Loucy (cell line): ENCODE measurements around the gene WDR83.

Source experiments
- H2AFZ ChIP-seq: fragments of 200-600 bp; sonication (generic); 2 replicates; pipeline ENCODE4 v1.6.0; 2016; ENCODE audit warnings: antibody characterized with exemption, mild to moderate bottlenecking, low read length, moderate library complexity
- H3F3A ChIP-seq: fragments of 200-600 bp; 2 replicates; pipeline ENCODE4 v1.6.0; 2016; ENCODE audit warnings: antibody characterized with exemption, low read depth, mild to moderate bottlenecking
- H3K27me3 ChIP-seq: fragments of 200-600 bp; sonication (generic); 2 replicates; pipeline ENCODE4 v1.6.1; 2014; ENCODE audit warnings: low read length, mild to moderate bottlenecking; ENCODE audit not compliant: insufficient read depth, poor library complexity, severe bottlenecking
- H3K36me3 ChIP-seq: fragments of 200-600 bp; sonication (generic); 2 replicates; pipeline ENCODE4 v1.6.1; 2016; ENCODE audit warnings: low read length; ENCODE audit not compliant: insufficient read depth
- H3K4me1 ChIP-seq: fragments of 200-600 bp; sonication (generic); 2 replicates; pipeline ENCODE4 v1.5.1; 2014; ENCODE audit warnings: low read length, mild to moderate bottlenecking; ENCODE audit not compliant: insufficient read depth, poor library complexity, severe bottlenecking
- H3K4me2 ChIP-seq: fragments of 200-600 bp; sonication (generic); 2 replicates; pipeline ENCODE4 v1.6.0; 2014; ENCODE audit warnings: antibody characterized with exemption, low read length, low read depth, mild to moderate bottlenecking; ENCODE audit not compliant: poor library complexity, severe bottlenecking
- H3K4me3 ChIP-seq: fragments of 200-600 bp; sonication (generic); 2 replicates; pipeline ENCODE4 v1.5.1; 2014; ENCODE audit warnings: low read length, mild to moderate bottlenecking, mixed read lengths; ENCODE audit not compliant: poor library complexity, severe bottlenecking
- H3K79me2 ChIP-seq: fragments of 200-600 bp; sonication (generic); 2 replicates; pipeline ENCODE4 v1.6.1; 2014; ENCODE audit warnings: low read length; ENCODE audit not compliant: insufficient read depth
- H3K9ac ChIP-seq: fragments of 200-600 bp; sonication (generic); 2 replicates; pipeline ENCODE4 v1.6.0; 2014; ENCODE audit warnings: mild to moderate bottlenecking, low read depth, low read length, moderate library complexity; ENCODE audit not compliant: poor library complexity, severe bottlenecking
- H3K9me2 ChIP-seq: fragments of 200-600 bp; sonication (generic); replicated peaks from 2 replicates; pipeline ENCODE4 v1.6.1; 2016; ENCODE audit warnings: low read depth, low read length, mixed read lengths
- H3K9me3 ChIP-seq: fragments of 200-600 bp; sonication (generic); 2 replicates; pipeline ENCODE4 v1.6.1; 2014; ENCODE audit warnings: mild to moderate bottlenecking, antibody characterized with exemption, low read length, low read depth; ENCODE audit not compliant: insufficient read depth
- H4K20me1 ChIP-seq: fragments of 200-600 bp; sonication (generic); 2 replicates; pipeline ENCODE4 v1.6.0; 2014; ENCODE audit warnings: antibody characterized with exemption, low read length, mild to moderate bottlenecking; ENCODE audit not compliant: insufficient read depth, poor library complexity, severe bottlenecking
- EZH2phosphoT487 ChIP-seq: fragments of 200-600 bp; IDR thresholded peaks from 2 replicates; pipeline ENCODE4 v1.6.1; 2018; ENCODE audit warnings: antibody characterized with exemption, mild to moderate bottlenecking, moderate library complexity, borderline replicate concordance
- TF ChIP-seq, protein P1 (sequence below): fragments of 200-600 bp; sonication (generic); conservative IDR thresholded peaks from 2 replicates; pipeline ENCODE4 v1.5.1; 2014; ENCODE audit warnings: mild to moderate bottlenecking, antibody characterized with exemption, low read length

Gene WDR83

DNA sequence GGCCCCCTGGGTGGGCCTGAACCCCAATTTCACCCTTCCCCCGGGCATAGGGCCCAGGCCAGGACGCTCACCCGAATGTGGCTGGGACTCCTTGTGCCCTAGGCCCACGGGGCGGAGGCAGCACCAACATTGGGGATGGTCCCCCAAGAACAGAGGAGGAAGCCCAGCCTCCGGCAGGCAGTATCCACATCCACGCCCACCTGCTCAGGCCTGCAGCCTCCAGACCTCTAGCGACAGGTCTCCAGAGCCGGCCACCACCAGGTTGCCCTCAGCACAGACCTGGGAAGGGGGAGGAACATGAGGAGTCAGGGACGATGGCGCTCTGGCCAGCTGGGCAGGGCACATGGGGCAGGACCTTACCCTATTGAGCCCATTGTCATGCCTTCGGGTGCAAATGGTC lies 22.4 kb downstream of the WDR83 start:
- Histone ChIP-seq H3K4me2 (peak overlapping the region; percentile 73), H3K9me2 (no peaks in the 10 kb centered on the region), H3K27me3 (no peaks in the 10 kb centered on the region), H3K4me3 (peak overlapping the region; percentile 76), H3K9ac (peak overlapping the region; percentile 87), H3K79me2 (peaks cover 36% of the 10 kb centered on the region; the same call in 1 of the 2 replicates), H2AFZ (no peak overlapping the region), H3F3A (no peaks in the 10 kb centered on the region), H4K20me1 (no peaks in the 10 kb centered on the region), H3K36me3 (no peaks in the 10 kb centered on the region), H3K9me3 (no peaks in the 10 kb centered on the region), H3K4me1 (peaks cover 12% of the 10 kb centered on the region)
- TF ChIP-seq, protein P1, sequence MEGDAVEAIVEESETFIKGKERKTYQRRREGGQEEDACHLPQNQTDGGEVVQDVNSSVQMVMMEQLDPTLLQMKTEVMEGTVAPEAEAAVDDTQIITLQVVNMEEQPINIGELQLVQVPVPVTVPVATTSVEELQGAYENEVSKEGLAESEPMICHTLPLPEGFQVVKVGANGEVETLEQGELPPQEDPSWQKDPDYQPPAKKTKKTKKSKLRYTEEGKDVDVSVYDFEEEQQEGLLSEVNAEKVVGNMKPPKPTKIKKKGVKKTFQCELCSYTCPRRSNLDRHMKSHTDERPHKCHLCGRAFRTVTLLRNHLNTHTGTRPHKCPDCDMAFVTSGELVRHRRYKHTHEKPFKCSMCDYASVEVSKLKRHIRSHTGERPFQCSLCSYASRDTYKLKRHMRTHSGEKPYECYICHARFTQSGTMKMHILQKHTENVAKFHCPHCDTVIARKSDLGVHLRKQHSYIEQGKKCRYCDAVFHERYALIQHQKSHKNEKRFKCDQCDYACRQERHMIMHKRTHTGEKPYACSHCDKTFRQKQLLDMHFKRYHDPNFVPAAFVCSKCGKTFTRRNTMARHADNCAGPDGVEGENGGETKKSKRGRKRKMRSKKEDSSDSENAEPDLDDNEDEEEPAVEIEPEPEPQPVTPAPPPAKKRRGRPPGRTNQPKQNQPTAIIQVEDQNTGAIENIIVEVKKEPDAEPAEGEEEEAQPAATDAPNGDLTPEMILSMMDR = no peak
- no peak for TF ChIP-seq EZH2phosphoT487

DNA sequence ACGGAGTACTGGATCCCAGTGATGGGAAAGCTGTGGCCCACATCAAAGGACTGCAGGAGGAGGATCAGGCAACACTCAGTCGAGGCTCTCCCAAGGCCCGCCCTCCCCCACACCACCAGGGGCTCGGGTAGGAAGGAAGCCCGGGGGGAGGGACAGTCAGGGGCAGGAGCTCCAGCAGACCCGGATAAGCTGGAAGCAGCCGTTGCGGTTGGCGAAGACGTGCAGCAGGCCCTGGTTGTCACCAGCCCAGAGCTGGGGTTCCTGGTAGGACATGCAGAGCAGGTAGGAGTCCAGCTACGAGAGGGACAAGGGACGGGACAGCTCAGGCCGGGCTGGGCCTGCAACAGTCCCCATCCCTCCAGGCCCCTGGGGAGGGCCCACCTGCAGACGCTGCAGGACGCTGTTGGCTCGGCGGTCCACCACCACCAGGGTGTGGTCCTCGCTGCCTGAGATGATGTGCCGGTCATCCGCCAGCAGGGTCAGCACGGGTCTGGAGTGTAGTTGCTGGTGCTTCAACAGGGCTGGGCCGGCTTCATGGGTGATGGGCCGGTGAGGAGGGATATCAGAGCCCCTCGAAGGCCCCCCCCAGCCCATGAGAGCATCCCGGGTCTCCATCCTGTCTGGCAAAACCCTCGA lies 23.1 kb downstream of the WDR83 start:
- H3K36me3 ChIP-seq = no peaks in the 10 kb centered on the region
- TF ChIP-seq EZH2phosphoT487 = no peak
- TF ChIP-seq, protein P1 = no peak
- H3K4me3 ChIP-seq = peak overlapping the region; percentile 76
- H3K9me3 ChIP-seq = no peaks in the 10 kb centered on the region
- H3K79me2 ChIP-seq = peaks cover 36% of the 10 kb centered on the region; the same call in 1 of the 2 replicates
- H3K9ac ChIP-seq = peak overlapping the region; percentile 87
- peaks cover 12% of the 10 kb centered on the region for H3K4me1 ChIP-seq
- no peaks in the 10 kb centered on the region for H3K9me2 ChIP-seq
- H2AFZ ChIP-seq = peak overlapping the region; percentile 31; the same call in 1 of the 2 replicates
- H3F3A ChIP-seq = no peaks in the 10 kb centered on the region
- H3K27me3 ChIP-seq = no peaks in the 10 kb centered on the region
- H4K20me1 ChIP-seq = no peaks in the 10 kb centered on the region
- peak overlapping the region; percentile 73 for H3K4me2 ChIP-seq

DNA sequence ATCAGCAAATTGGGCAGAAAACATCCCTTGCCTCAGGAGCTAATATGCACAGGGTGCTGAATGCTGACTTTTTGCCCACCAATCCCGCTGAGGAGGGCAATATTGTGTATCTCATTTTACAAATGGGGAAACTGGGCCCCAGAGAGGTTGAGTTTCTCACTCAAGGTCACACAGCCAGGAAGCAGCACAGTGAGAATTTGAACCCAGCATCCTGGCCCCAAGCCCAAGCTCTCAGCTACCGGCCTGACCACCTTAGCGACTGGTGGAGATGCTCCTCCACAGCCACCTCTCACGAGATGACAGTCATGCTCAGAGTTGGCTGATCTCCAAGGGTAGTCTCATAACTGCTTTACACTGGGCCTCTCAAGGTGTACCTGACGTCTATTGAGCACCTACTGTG lies 26.4 kb downstream of the WDR83 start:
- H2AFZ ChIP-seq = no peak overlapping the region
- 0 out of 2 replicates have a peak, but pooled peaks cover 2% of the 10 kb centered on the region for H3F3A ChIP-seq
- no peak overlapping the region for H3K9ac ChIP-seq
- no peak overlapping the region for H3K4me2 ChIP-seq
- H3K36me3 ChIP-seq = no peaks in the 10 kb centered on the region
- H3K27me3 ChIP-seq = no peaks in the 10 kb centered on the region
- H3K79me2 ChIP-seq = peaks cover 34% of the 10 kb centered on the region; the same call in 1 of the 2 replicates
- peaks cover 20% of the 10 kb centered on the region for H3K4me1 ChIP-seq
- TF ChIP-seq, protein P1 = no peak
- no peak for TF ChIP-seq EZH2phosphoT487
- no peaks in the 10 kb centered on the region for H3K9me3 ChIP-seq
- no peak overlapping the region for H3K4me3 ChIP-seq
- H3K9me2 ChIP-seq = no peaks in the 10 kb centered on the region
- H4K20me1 ChIP-seq = no peaks in the 10 kb centered on the region
